A549 (cell line): ENCODE data around the gene TTC7B. TPM values are rescaled to one million over a fixed set of nuclear protein-coding genes. Genes with fewer than 3 reads are reported as not detected.

ENCODE experiments used
- ATAC-seq, 2 experiments: fragments of 200-7000 bp in 1 of 2; fragments of >200 bp in 1 of 2; cut with Nextera tagmentation in 1 of 2; cut with Tn5 transposase in 1 of 2; 3 replicates each; pipeline versions ENCODE4 v1.8.0 to v1.9.1; 2018 to 2020; ENCODE audit warnings: mild to moderate bottlenecking in 1 of 2, moderate library complexity in 1 of 2
- CTCF ChIA-PET: fragments of 300-600 bp; sonication (Branson Sonifier 250); formaldehyde crosslinking; extraction: SDS; loops from one replicate; lab custom pipeline; 2021; ENCODE audit warnings: antibody characterized with exemption, inconsistent platforms; lab: Yijun Ruan, JAX
- POLR2A ChIA-PET: fragments of 350-600 bp; formaldehyde crosslinking; extraction: SDS; loops from one replicate; lab custom pipeline; 2021; ENCODE audit warnings: antibody characterized with exemption, inconsistent platforms; lab: Yijun Ruan, JAX
- DNase-seq, 2 experiments: peaks; one replicate each; pipeline versions ENCODE4 v3.0.0 to v3.0.0-alpha.2; 2011 to 2016; ENCODE audit warnings: low read depth in 1 of 2, low spot score in 1 of 2
- FAIRE-seq: peaks from 2 replicates; lab custom pipeline; 2011; peaks lifted over from hg19 to GRCh38; lab: Jason Lieb, UNC
- H3K27ac ChIP-seq, 2 experiments: fragments of >200 bp; sonication (Bioruptor Twin); formaldehyde crosslinking; 3 replicates each; pipeline ENCODE4 v1.5.1; 2016 to 2017
- H3K4me1 ChIP-seq: fragments of >200 bp; sonication (Bioruptor Twin); formaldehyde crosslinking; 3 replicates; pipeline ENCODE4 v1.6.1; 2016
- H3K4me2 ChIP-seq: fragments of >200 bp; sonication (Bioruptor Twin); formaldehyde crosslinking; 3 replicates; pipeline ENCODE4 v1.6.1; 2016
- H3K4me3 ChIP-seq: fragments of >200 bp; sonication (Bioruptor Twin); formaldehyde crosslinking; 3 replicates; pipeline ENCODE4 v1.5.1; 2016
- H3K9me3 ChIP-seq: fragments of >200 bp; sonication (Bioruptor Twin); formaldehyde crosslinking; 3 replicates; pipeline ENCODE4 v1.6.1; 2016
- CEBPB ChIP-seq, 2 experiments: fragments of >200 bp in 1 of 2; sonication (Bioruptor Twin) in 1 of 2; formaldehyde crosslinking in 1 of 2; IDR thresholded peaks; 2 replicates each; pipeline ENCODE4 v1.6.1; 2012 to 2016
- CHD4 ChIP-seq: fragments of 200-600 bp; sonication (generic); IDR thresholded peaks from 2 replicates; pipeline ENCODE4 v1.6.1; 2016; ENCODE audit warnings: antibody characterized with exemption, mild to moderate bottlenecking, borderline replicate concordance
- EHMT2 ChIP-seq: fragments of 200-600 bp; sonication (generic); IDR thresholded peaks from 2 replicates; pipeline ENCODE4 v1.6.1; 2016; ENCODE audit warnings: antibody characterized with exemption, low read depth, mild to moderate bottlenecking, moderate library complexity
- HES2 ChIP-seq: fragments of >200 bp; sonication (Bioruptor Twin); formaldehyde crosslinking; IDR thresholded peaks from 2 replicates; pipeline ENCODE4 v1.6.1; 2016
- HMGXB4 ChIP-seq: fragments of 250-450 bp; sonication (Bioruptor Pico); IDR thresholded peaks from 2 replicates; pipeline ENCODE4 v1.5.0; 2021; ENCODE audit warnings: mild to moderate bottlenecking, moderate library complexity, borderline replicate concordance
- JUN ChIP-seq, 2 experiments: fragments of >200 bp; sonication (Bioruptor Twin); formaldehyde crosslinking; IDR thresholded peaks; 2 replicates in 1 of 2; 3 replicates in 1 of 2; pipeline ENCODE4 v1.6.1; 2016 to 2017
- JUNB ChIP-seq: fragments of >200 bp; sonication (Bioruptor Twin); formaldehyde crosslinking; IDR thresholded peaks from 2 replicates; pipeline ENCODE4 v1.6.1; 2016
- KDM5A ChIP-seq: fragments of 200-600 bp; sonication (generic); IDR thresholded peaks from 2 replicates; pipeline ENCODE4 v1.6.1; 2016; ENCODE audit warnings: antibody characterized with exemption, mild to moderate bottlenecking
- MAFK ChIP-seq: fragments of 450-650 bp; IDR thresholded peaks from 2 replicates; pipeline ENCODE4 v1.6.1; 2014; ENCODE audit not compliant: partially characterized antibody
- MYC ChIP-seq: IDR thresholded peaks from 2 replicates; pipeline ENCODE4 v1.6.1; 2012; ENCODE audit warnings: mild to moderate bottlenecking, inconsistent platforms, low read length, improper control_type of control experiment, borderline replicate concordance
- POLR2AphosphoS2 ChIP-seq: conservative IDR thresholded peaks from 2 replicates; pipeline ENCODE4 v1.6.1; 2012; ENCODE audit warnings: low read length, improper control_type of control experiment, inconsistent platforms
- REST ChIP-seq: fragments of 200-600 bp; sonication (generic); IDR thresholded peaks from 2 replicates; pipeline ENCODE4 v1.6.1; 2016; ENCODE audit warnings: antibody characterized with exemption, mild to moderate bottlenecking, moderate library complexity
- RNF2 ChIP-seq: fragments of 200-600 bp; sonication (generic); IDR thresholded peaks from 2 replicates; pipeline ENCODE4 v1.6.1; 2016; ENCODE audit warnings: low read depth, mild to moderate bottlenecking, antibody characterized with exemption, moderate library complexity, borderline replicate concordance
- TP53 ChIP-seq: fragments of 250-450 bp; sonication (Bioruptor Pico); IDR thresholded peaks from 2 replicates; pipeline ENCODE4 v1.5.0; 2021; ENCODE audit warnings: mild to moderate bottlenecking, moderate library complexity
- ZC3H11A ChIP-seq: fragments of 450-650 bp; IDR thresholded peaks from 2 replicates; pipeline ENCODE4 v1.6.1; 2014; ENCODE audit warnings: antibody characterized with exemption, mild to moderate bottlenecking
- WGBS: methylation state at CpG from one replicate; pipeline ENCODE4 v1.1.6; 2017; ENCODE audit errors: missing lambda C conversion rate; 5-methylcytosine and 5-hydroxymethylcytosine counted together
- polyA plus RNA-seq, 4 experiments: library from polyadenylated mRNA; depleted of rRNA in 3 of 4; stranded (reverse); fragments of >200 nt; fragmentation: RNase III in 1 of 4; extraction: RNeasy Plus Mini Kit Qiagen cat#74134 plus additional on column Dnase treatment in 1 of 4; gene quantifications; 2 replicates in 3 of 4; 3 replicates in 1 of 4; pipeline ENCODE4 v1.2.3, GENCODE V29; 2011 to 2017
- TF ChIP-seq, protein P1 (sequence below): fragments of >200 bp; sonication (Bioruptor Twin); formaldehyde crosslinking; IDR thresholded peaks from 3 replicates; pipeline ENCODE4 v1.6.1; 2016
- TF ChIP-seq, protein P2 (sequence below): IDR thresholded peaks from 2 replicates; pipeline ENCODE4 v1.6.1; 2012

The TTC7B gene
- polyA plus RNA-seq, 2 of the 4 experiments (the other 2 are of a cell fraction): 16.6 to 28.0 TPM

GRCh38 chr14:90658541-90658967 is 157.7 kb downstream of the TTC7B start:
- TF ChIP-seq TP53 (CRISPR knock-in tag): no peak
- TF ChIP-seq RNF2: no peak
- TF ChIP-seq, protein P1, sequence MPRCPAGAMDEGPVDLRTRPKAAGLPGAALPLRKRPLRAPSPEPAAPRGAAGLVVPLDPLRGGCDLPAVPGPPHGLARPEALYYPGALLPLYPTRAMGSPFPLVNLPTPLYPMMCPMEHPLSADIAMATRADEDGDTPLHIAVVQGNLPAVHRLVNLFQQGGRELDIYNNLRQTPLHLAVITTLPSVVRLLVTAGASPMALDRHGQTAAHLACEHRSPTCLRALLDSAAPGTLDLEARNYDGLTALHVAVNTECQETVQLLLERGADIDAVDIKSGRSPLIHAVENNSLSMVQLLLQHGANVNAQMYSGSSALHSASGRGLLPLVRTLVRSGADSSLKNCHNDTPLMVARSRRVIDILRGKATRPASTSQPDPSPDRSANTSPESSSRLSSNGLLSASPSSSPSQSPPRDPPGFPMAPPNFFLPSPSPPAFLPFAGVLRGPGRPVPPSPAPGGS: no peak
- TF ChIP-seq POLR2AphosphoS2: no peak
- TF ChIP-seq MAFK: no peak
- no peak for TF ChIP-seq HMGXB4 (CRISPR knock-in tag)
- no peak for TF ChIP-seq KDM5A
- no peak for TF ChIP-seq HES2
- TF ChIP-seq, protein P2, sequence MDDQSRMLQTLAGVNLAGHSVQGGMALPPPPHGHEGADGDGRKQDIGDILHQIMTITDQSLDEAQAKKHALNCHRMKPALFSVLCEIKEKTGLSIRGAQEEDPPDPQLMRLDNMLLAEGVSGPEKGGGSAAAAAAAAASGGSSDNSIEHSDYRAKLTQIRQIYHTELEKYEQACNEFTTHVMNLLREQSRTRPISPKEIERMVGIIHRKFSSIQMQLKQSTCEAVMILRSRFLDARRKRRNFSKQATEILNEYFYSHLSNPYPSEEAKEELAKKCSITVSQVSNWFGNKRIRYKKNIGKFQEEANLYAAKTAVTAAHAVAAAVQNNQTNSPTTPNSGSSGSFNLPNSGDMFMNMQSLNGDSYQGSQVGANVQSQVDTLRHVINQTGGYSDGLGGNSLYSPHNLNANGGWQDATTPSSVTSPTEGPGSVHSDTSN: no peak
- no peak for TF ChIP-seq REST
- TF ChIP-seq ZC3H11A: no peak
- TF ChIP-seq CEBPB (IDR thresholded peaks at IDR 0.05): no peak
- no peak for DNase-seq
- ChIA-PET POLR2A (no interaction called here), CTCF (interaction anchor here (0.9 kb wide), 1 partner anchor 76 kb away, joined by 3 read pairs; no protein-coding TSS in a partner anchor)
- Histone ChIP-seq H3K4me3 (no peak overlapping the region), H3K9me3 (no peaks in the 10 kb centered on the region), H3K4me1 (no peaks in the 10 kb centered on the region), H3K4me2 (no peak overlapping the region), H3K27ac (no peak overlapping the region)
- FAIRE-seq: no peak
- WGBS: 61% methylated on average over 8 of the region's 8 CpGs
- ATAC-seq: no peak

GRCh38 chr14:90656973-90657372 is 159.3 kb downstream of the TTC7B start:
- Histone ChIP-seq H3K27ac (no peak overlapping the region), H3K4me3 (no peak overlapping the region), H3K4me2 (no peak overlapping the region), H3K4me1 (no peaks in the 10 kb centered on the region), H3K9me3 (no peaks in the 10 kb centered on the region)
- no peak for TF ChIP-seq HES2
- TF ChIP-seq JUNB: no peak
- no peak for TF ChIP-seq CHD4
- no peak for TF ChIP-seq MYC
- TF ChIP-seq, protein P2: no peak
- no peak for TF ChIP-seq JUN (IDR thresholded peaks at IDR 0.05)
- TF ChIP-seq EHMT2: no peak
- TF ChIP-seq, all 56 proteins: peak for 0
- DNase-seq: no peak
- 84% methylated on average over 12 of the region's 12 CpGs for WGBS
- ATAC-seq: no peak
- POLR2A ChIA-PET: no interaction called here
- no peak for FAIRE-seq
- CTCF ChIA-PET: interaction anchor here (1.5 kb wide), 1 partner anchor 284 kb away, joined by 3 read pairs; no protein-coding TSS in a partner anchor
